ENCODE results near the gene ZBTB8A.
A peak's percentile ranks its signal among the peaks of the same experiment; 100 is the strongest.

ZBTB8A gene

GRCh38 chr1:32496127-32496526, 43.1 kb upstream of the ZBTB8A start:
- Histone ChIP-seq H3K36me3 (replicated peaks) (no peaks in the 10 kb centered on the region), H3K27ac (peak overlapping the region; percentile 2), H3K27me3 (replicated peaks) (no peaks in the 10 kb centered on the region), H3K4me3 (ENCODE audit: low read depth, low read length) (no peak overlapping the region)
- DNase-seq = peak; percentile 62
- in situ Hi-C loops (cut with HindIII; ENCODE audit: low pct_ligation_motif_present, low sequenced_read_pairs) = no loop called here
- TF ChIP-seq CTCF (IDR thresholded peaks at IDR 0.05; ENCODE audit: low read depth, low read length, missing control alignments) = no peak

- Histone ChIP-seq H3K36me3 (replicated peaks) (no peaks in the 10 kb centered on the region), H3K27me3 (replicated peaks) (no peaks in the 10 kb centered on the region), H3K27ac (no peak overlapping the region), H3K4me3 (ENCODE audit: low read depth, low read length) (no peak overlapping the region)
- in situ Hi-C loops (cut with HindIII; ENCODE audit: low pct_ligation_motif_present, low sequenced_read_pairs) = no loop called here
- TF ChIP-seq CTCF (IDR thresholded peaks at IDR 0.05; ENCODE audit: low read depth, low read length, missing control alignments) = no peak
- no peak for DNase-seq
Observed at GRCh38 chr1:32498751-32499150, 40.5 kb upstream of the ZBTB8A start.

GRCh38 chr1:32500387-32501209, 38.6 kb upstream of the ZBTB8A start:
- in situ Hi-C loops (cut with HindIII; ENCODE audit: low pct_ligation_motif_present, low sequenced_read_pairs) = no loop called here
- peak overlapping the region; percentile 58 for H3K27ac ChIP-seq
- no peak for TF ChIP-seq CTCF (IDR thresholded peaks at IDR 0.05; ENCODE audit: low read depth, low read length, missing control alignments)
- H3K27me3 ChIP-seq (replicated peaks) = no peaks in the 10 kb centered on the region
- H3K36me3 ChIP-seq (replicated peaks) = no peaks in the 10 kb centered on the region
- H3K4me3 ChIP-seq (ENCODE audit: low read depth, low read length) = peak overlapping the region; percentile 61
- DNase-seq = no peak

- Histone ChIP-seq H3K27me3 (replicated peaks) (no peaks in the 10 kb centered on the region), H3K36me3 (replicated peaks) (no peaks in the 10 kb centered on the region), H3K4me3 (ENCODE audit: low read depth, low read length) (no peak overlapping the region), H3K27ac (no peak overlapping the region)
- no peak for DNase-seq
- TF ChIP-seq CTCF (IDR thresholded peaks at IDR 0.05; ENCODE audit: low read depth, low read length, missing control alignments) = no peak
- in situ Hi-C loops (cut with HindIII; ENCODE audit: low pct_ligation_motif_present, low sequenced_read_pairs) = no loop called here
Observed at GRCh38 chr1:32501865-32502264, 37.4 kb upstream of the ZBTB8A start.

- in situ Hi-C loops (cut with HindIII; ENCODE audit: low pct_ligation_motif_present, low sequenced_read_pairs) = no loop called here
- no peak for DNase-seq
- no peaks in the 10 kb centered on the region for H3K36me3 ChIP-seq (replicated peaks)
- no peaks in the 10 kb centered on the region for H3K27me3 ChIP-seq (replicated peaks)
- no peak overlapping the region for H3K27ac ChIP-seq
- H3K4me3 ChIP-seq (ENCODE audit: low read depth, low read length) = no peak overlapping the region
- no peak for TF ChIP-seq CTCF (IDR thresholded peaks at IDR 0.05; ENCODE audit: low read depth, low read length, missing control alignments)
Observed at GRCh38 chr1:32503153-32503552, 36.1 kb upstream of the ZBTB8A start.

GRCh38 chr1:32507021-32507420, 32.2 kb upstream of the ZBTB8A start:
- H3K27ac ChIP-seq = no peak overlapping the region
- H3K4me3 ChIP-seq (ENCODE audit: low read depth, low read length) = no peak overlapping the region
- no peak for TF ChIP-seq CTCF (IDR thresholded peaks at IDR 0.05; ENCODE audit: low read depth, low read length, missing control alignments)
- H3K27me3 ChIP-seq (replicated peaks) = no peaks in the 10 kb centered on the region
- no peaks in the 10 kb centered on the region for H3K36me3 ChIP-seq (replicated peaks)
- DNase-seq = no peak
- in situ Hi-C loops (cut with HindIII; ENCODE audit: low pct_ligation_motif_present, low sequenced_read_pairs) = no loop called here
